ENCODE data around the gene ZNF597.
A peak's percentile ranks its signal among the peaks of the same experiment; 100 is the strongest.

The ZNF597 gene

GRCh38 chr16:3459401-3460090 lies 16.2 kb upstream of the ZNF597 start:
- no peak for TF ChIP-seq CTCF (IDR thresholded peaks at IDR 0.05; ENCODE audit: insufficient read depth, low read depth, low read length, missing control alignments)
- DNase-seq (ENCODE audit: low read depth), result peak; percentile 49

GRCh38 chr16:3458852-3459361 lies 15.6 kb upstream of the ZNF597 start:
- peak overlapping the region; percentile 74 for H3K4me3 ChIP-seq (ENCODE audit: low read depth, low read length)
- TF ChIP-seq CTCF (IDR thresholded peaks at IDR 0.05; ENCODE audit: insufficient read depth, low read depth, low read length, missing control alignments), result no peak
- peak; percentile 24 for DNase-seq (ENCODE audit: low read depth)

More at GRCh38 chr16:3459401-3460090, 16.2 kb upstream of the ZNF597 start:
- peak overlapping the region; percentile 74 for H3K4me3 ChIP-seq (ENCODE audit: low read depth, low read length)

- TF ChIP-seq CTCF (IDR thresholded peaks at IDR 0.05; ENCODE audit: insufficient read depth, low read depth, low read length, missing control alignments), result no peak
- H3K4me3 ChIP-seq (ENCODE audit: low read depth, low read length), result peak overlapping the region; percentile 74
- peak; percentile 41 for DNase-seq (ENCODE audit: low read depth)
Measured at GRCh38 chr16:3458278-3458851, 15.1 kb upstream of the ZNF597 start.

GRCh38 chr16:3457434-3458252 lies 14.3 kb upstream of the ZNF597 start:
- H3K4me3 ChIP-seq (ENCODE audit: low read depth, low read length), result peak overlapping the region; percentile 74
- TF ChIP-seq CTCF (IDR thresholded peaks at IDR 0.05; ENCODE audit: insufficient read depth, low read depth, low read length, missing control alignments), result peak; percentile 58
- DNase-seq (ENCODE audit: low read depth), result peak; percentile 96

- no peak for DNase-seq (ENCODE audit: low read depth)
- H3K4me3 ChIP-seq (ENCODE audit: low read depth, low read length), result no peak overlapping the region
- no peak for TF ChIP-seq CTCF (IDR thresholded peaks at IDR 0.05; ENCODE audit: insufficient read depth, low read depth, low read length, missing control alignments)
Measured at GRCh38 chr16:3454631-3455147, 11.4 kb upstream of the ZNF597 start.

GRCh38 chr16:3454093-3454492 lies 10.8 kb upstream of the ZNF597 start:
- no peak overlapping the region for H3K4me3 ChIP-seq (ENCODE audit: low read depth, low read length)
- TF ChIP-seq CTCF (IDR thresholded peaks at IDR 0.05; ENCODE audit: insufficient read depth, low read depth, low read length, missing control alignments), result no peak
- no peak for DNase-seq (ENCODE audit: low read depth)

All from GM12865 (cell line).